ENCODE measurements around the gene EVX1.

- no peak for TF ChIP-seq CTCF (IDR thresholded peaks at IDR 0.05)
- no peak for TF ChIP-seq POLR2A (IDR thresholded peaks at IDR 0.05)
Measured at GRCh38 chr7:27238979-27239386, 3.6 kb upstream of the EVX1 start.

Measured in Peyer's patch (tissue), 4 donors.